Liver (tissue), 3 donors: Measurements from ENCODE around the gene CLIC3.

Source experiments
- GABPA ChIP-seq, 2 donors: IDR thresholded peaks in 1 of 2; conservative IDR thresholded peaks in 1 of 2; 2 replicates each; pipeline ENCODE4 v1.6.1; 2016; ENCODE audit warnings: antibody characterized with exemption in 2 of 2, mild to moderate bottlenecking in 1 of 2, moderate library complexity in 1 of 2
- HNF4A ChIP-seq, 2 donors: conservative IDR thresholded peaks; 2 replicates each; pipeline ENCODE4 v1.6.1; 2016; ENCODE audit warnings: antibody characterized with exemption in 2 of 2, mild to moderate bottlenecking in 2 of 2
- SP1 ChIP-seq: IDR thresholded peaks from 2 replicates; pipeline ENCODE4 v1.6.1; 2018; ENCODE audit warnings: antibody characterized with exemption, mild to moderate bottlenecking
- YY1 ChIP-seq: IDR thresholded peaks from 2 replicates; pipeline ENCODE4 v1.6.1; 2016; ENCODE audit warnings: antibody characterized with exemption, mild to moderate bottlenecking
- TF ChIP-seq, protein P1 (sequence below): fragments of 150-350 bp; IDR thresholded peaks from 2 replicates; pipeline ENCODE4 v1.5.1; 2017; ENCODE audit warnings: improper control_type of control experiment, low read depth, low read length; ENCODE audit not compliant: missing input control
- TF ChIP-seq, protein P2 (sequence below): IDR thresholded peaks from 2 replicates; pipeline ENCODE4 v1.6.1; 2016; ENCODE audit warnings: antibody characterized with exemption
- donor health status: healthy.
- donor health status: healthy.

DNA sequence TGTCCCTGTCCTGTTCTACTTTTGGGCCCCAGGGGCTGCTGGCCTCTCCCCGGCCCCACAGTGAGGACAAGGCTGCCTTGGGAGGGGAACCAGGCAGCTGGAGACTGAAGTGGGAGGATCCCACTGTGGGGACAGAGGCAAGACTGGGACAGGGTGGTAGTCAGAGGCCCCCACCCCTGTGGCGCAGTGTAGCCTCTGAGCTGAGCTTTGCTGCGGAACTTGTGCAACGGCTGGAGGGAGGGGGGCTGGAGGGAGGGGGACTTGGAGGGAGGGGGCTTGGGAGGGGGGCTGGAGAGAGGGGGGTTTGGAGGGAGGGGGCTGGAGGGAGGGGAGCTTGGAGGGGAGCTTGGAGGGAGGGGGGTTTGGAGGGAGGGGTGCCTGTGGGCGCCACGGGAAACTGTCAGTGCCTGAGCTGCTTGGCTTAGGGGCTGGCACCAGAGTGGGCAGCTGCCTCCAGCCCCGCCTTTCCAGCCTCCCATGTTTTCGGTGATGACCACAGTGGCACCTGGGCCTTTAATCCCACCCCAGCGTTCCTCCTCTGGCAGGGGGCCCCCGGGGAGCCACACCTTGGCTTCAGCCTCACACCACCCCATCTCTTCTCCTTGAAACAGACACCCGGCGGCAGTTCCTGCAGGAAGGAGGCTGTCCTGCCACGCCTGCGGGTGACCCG lies 37.8 kb upstream of the CLIC3 start:
- TF ChIP-seq, protein P1, sequence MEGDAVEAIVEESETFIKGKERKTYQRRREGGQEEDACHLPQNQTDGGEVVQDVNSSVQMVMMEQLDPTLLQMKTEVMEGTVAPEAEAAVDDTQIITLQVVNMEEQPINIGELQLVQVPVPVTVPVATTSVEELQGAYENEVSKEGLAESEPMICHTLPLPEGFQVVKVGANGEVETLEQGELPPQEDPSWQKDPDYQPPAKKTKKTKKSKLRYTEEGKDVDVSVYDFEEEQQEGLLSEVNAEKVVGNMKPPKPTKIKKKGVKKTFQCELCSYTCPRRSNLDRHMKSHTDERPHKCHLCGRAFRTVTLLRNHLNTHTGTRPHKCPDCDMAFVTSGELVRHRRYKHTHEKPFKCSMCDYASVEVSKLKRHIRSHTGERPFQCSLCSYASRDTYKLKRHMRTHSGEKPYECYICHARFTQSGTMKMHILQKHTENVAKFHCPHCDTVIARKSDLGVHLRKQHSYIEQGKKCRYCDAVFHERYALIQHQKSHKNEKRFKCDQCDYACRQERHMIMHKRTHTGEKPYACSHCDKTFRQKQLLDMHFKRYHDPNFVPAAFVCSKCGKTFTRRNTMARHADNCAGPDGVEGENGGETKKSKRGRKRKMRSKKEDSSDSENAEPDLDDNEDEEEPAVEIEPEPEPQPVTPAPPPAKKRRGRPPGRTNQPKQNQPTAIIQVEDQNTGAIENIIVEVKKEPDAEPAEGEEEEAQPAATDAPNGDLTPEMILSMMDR, result no peak
- TF ChIP-seq GABPA (IDR thresholded peaks at IDR 0.05 in 1 of 2, conservative IDR thresholded peaks at IDR 0.05 in 1 of 2), result no peak
- no peak for TF ChIP-seq HNF4A (conservative IDR thresholded peaks at IDR 0.05)
- TF ChIP-seq, protein P2, sequence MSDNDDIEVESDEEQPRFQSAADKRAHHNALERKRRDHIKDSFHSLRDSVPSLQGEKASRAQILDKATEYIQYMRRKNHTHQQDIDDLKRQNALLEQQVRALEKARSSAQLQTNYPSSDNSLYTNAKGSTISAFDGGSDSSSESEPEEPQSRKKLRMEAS, result no peak
- TF ChIP-seq YY1, result no peak
- TF ChIP-seq SP1, result no peak
